Panc1 (cell line): ENCODE data around the gene PARP8.

ENCODE experiments used
- POLR2AphosphoS5 ChIP-seq: IDR thresholded peaks from 2 replicates; pipeline ENCODE4 v1.6.1; 2012; ENCODE audit warnings: mild to moderate bottlenecking, low read depth, low read length, moderate library complexity
- TCF7L2 ChIP-seq: IDR thresholded peaks from 2 replicates; pipeline ENCODE4 v1.6.1; 2011; ENCODE audit warnings: mild to moderate bottlenecking, low read depth, low read length, inconsistent platforms
- TF ChIP-seq, protein P1 (sequence below): fragments of 450-650 bp; IDR thresholded peaks from 2 replicates; pipeline ENCODE4 v1.5.1; 2017; ENCODE audit warnings: mild to moderate bottlenecking
- TF ChIP-seq, protein P2 (sequence below), 2 experiments: IDR thresholded peaks; 2 replicates each; pipeline ENCODE4 v1.6.1; 2011 to 2012; ENCODE audit warnings: low read depth in 2 of 2, control low read depth in 1 of 2, low read length in 1 of 2, mild to moderate bottlenecking in 1 of 2, moderate library complexity in 1 of 2; ENCODE audit not compliant: insufficient read depth in 1 of 2

DNA sequence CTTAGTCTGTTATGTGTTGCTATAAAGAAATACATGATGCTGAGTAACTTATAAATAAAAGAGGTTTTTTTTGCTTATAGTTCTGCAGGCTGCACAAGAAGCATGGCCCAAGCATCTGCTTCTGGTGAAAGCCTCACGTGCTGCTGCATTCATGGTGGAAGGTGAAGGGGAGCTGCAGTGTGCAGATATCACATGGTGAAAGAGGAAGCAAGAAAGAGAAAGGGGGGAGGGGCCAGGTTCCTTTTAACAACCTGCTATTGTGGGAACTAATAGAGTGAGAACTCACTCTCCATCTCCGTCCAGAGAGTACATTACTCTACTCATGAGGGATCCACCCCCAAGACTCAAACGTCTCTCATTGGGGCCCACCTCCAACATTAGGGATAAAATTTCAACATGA lies 12.5 kb upstream of the PARP8 start:
- TF ChIP-seq, protein P1, sequence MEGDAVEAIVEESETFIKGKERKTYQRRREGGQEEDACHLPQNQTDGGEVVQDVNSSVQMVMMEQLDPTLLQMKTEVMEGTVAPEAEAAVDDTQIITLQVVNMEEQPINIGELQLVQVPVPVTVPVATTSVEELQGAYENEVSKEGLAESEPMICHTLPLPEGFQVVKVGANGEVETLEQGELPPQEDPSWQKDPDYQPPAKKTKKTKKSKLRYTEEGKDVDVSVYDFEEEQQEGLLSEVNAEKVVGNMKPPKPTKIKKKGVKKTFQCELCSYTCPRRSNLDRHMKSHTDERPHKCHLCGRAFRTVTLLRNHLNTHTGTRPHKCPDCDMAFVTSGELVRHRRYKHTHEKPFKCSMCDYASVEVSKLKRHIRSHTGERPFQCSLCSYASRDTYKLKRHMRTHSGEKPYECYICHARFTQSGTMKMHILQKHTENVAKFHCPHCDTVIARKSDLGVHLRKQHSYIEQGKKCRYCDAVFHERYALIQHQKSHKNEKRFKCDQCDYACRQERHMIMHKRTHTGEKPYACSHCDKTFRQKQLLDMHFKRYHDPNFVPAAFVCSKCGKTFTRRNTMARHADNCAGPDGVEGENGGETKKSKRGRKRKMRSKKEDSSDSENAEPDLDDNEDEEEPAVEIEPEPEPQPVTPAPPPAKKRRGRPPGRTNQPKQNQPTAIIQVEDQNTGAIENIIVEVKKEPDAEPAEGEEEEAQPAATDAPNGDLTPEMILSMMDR: no peak
- TF ChIP-seq, protein P2, sequence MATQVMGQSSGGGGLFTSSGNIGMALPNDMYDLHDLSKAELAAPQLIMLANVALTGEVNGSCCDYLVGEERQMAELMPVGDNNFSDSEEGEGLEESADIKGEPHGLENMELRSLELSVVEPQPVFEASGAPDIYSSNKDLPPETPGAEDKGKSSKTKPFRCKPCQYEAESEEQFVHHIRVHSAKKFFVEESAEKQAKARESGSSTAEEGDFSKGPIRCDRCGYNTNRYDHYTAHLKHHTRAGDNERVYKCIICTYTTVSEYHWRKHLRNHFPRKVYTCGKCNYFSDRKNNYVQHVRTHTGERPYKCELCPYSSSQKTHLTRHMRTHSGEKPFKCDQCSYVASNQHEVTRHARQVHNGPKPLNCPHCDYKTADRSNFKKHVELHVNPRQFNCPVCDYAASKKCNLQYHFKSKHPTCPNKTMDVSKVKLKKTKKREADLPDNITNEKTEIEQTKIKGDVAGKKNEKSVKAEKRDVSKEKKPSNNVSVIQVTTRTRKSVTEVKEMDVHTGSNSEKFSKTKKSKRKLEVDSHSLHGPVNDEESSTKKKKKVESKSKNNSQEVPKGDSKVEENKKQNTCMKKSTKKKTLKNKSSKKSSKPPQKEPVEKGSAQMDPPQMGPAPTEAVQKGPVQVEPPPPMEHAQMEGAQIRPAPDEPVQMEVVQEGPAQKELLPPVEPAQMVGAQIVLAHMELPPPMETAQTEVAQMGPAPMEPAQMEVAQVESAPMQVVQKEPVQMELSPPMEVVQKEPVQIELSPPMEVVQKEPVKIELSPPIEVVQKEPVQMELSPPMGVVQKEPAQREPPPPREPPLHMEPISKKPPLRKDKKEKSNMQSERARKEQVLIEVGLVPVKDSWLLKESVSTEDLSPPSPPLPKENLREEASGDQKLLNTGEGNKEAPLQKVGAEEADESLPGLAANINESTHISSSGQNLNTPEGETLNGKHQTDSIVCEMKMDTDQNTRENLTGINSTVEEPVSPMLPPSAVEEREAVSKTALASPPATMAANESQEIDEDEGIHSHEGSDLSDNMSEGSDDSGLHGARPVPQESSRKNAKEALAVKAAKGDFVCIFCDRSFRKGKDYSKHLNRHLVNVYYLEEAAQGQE (IDR thresholded peaks at IDR 0.05; ENCODE audit: insufficient read depth in 1 of 2, low read depth in 2 of 2, low read length in 1 of 2): no peak
- no peak for TF ChIP-seq POLR2AphosphoS5
- no peak for TF ChIP-seq TCF7L2
